ENCODE data around the gene CWC27. TPM values are rescaled to one million over a fixed set of nuclear protein-coding genes. Genes with fewer than 3 reads are reported as not detected.

CWC27 gene
- total and polyA plus RNA-seq, 9 of the 15 experiments (the other 6 are each of a cell fraction or from before 2014, with no cell fraction given) = 19.7 to 49.3 (median 38.3) TPM

DNA sequence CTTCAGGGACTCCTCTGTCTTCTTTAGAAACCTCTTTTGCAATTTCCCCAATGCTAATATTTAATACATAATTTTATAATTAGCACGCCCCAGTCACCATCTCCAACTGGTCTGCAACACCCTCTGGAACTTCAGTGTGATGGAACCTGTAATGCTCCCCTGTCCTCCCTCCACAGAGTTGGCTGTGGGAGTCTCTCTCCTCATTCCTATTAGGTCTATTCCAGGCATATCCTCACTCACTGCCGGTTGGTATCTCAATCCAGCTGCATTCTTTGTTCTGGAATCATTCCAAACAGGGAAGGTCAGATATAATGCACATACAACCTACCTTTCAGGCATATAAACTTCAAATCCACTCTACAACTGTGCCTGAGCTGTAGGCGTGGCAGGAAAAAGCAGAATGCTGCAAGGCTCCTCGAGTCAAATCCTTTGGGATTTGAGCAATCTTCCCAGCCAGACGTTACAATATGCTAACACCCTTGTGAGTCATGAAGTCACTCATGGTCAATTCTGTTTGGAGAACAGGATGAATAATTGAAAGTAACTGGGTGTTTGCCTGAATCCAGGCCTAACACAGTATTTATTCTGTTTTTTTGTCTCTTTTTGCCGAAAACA lies 293.8 kb downstream of the CWC27 start:
- 2% methylated on average over 6 of the region's 6 CpGs for WGBS (ENCODE audit: insufficient coverage, low coverage, missing lambda C conversion rate)
- H3K36me3 ChIP-seq (ENCODE audit: control insufficient read depth, insufficient read depth, low read length) = no peaks in the 10 kb centered on the region
- no peaks in the 10 kb centered on the region for H3K9me1 ChIP-seq (ENCODE audit: control insufficient read depth, insufficient read depth, low read length)
- TF ChIP-seq MCM3 (IDR thresholded peaks at IDR 0.05) (no peak), HLTF (IDR thresholded peaks at IDR 0.05) (no peak), MIER1 (IDR thresholded peaks at IDR 0.05; ENCODE audit: low read depth) (no peak), HNRNPK (IDR thresholded peaks at IDR 0.05; ENCODE audit: low read depth, low read length, poor library complexity, severe bottlenecking) (no peak), IRF2 (CRISPR knock-in tag; IDR thresholded peaks at IDR 0.05) (no peak), ADNP (tag; IDR thresholded peaks at IDR 0.05) (no peak), ZNF696 (CRISPR knock-in tag; conservative IDR thresholded peaks at IDR 0.05) (no peak), BRCA1 (IDR thresholded peaks at IDR 0.05) (no peak), BRCA1 (CRISPR knock-in tag; IDR thresholded peaks at IDR 0.05) (no peak), SAFB2 (IDR thresholded peaks at IDR 0.05; ENCODE audit: borderline replicate concordance, low read depth, low read length, severe bottlenecking) (no peak), U2AF1 (optimal IDR thresholded peaks at IDR 0.05; ENCODE audit: low read depth, low read length) (no peak)
- TF ChIP-seq, protein P1, sequence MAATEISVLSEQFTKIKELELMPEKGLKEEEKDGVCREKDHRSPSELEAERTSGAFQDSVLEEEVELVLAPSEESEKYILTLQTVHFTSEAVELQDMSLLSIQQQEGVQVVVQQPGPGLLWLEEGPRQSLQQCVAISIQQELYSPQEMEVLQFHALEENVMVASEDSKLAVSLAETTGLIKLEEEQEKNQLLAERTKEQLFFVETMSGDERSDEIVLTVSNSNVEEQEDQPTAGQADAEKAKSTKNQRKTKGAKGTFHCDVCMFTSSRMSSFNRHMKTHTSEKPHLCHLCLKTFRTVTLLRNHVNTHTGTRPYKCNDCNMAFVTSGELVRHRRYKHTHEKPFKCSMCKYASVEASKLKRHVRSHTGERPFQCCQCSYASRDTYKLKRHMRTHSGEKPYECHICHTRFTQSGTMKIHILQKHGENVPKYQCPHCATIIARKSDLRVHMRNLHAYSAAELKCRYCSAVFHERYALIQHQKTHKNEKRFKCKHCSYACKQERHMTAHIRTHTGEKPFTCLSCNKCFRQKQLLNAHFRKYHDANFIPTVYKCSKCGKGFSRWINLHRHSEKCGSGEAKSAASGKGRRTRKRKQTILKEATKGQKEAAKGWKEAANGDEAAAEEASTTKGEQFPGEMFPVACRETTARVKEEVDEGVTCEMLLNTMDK (IDR thresholded peaks at IDR 0.05; ENCODE audit: borderline replicate concordance, insufficient read depth, low read depth, low read length, poor library complexity, severe bottlenecking) = no peak
- TF ChIP-seq, protein P2, sequence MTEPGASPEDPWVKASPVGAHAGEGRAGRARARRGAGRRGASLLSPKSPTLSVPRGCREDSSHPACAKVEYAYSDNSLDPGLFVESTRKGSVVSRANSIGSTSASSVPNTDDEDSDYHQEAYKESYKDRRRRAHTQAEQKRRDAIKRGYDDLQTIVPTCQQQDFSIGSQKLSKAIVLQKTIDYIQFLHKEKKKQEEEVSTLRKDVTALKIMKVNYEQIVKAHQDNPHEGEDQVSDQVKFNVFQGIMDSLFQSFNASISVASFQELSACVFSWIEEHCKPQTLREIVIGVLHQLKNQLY (CRISPR knock-in tag; conservative IDR thresholded peaks at IDR 0.05) = no peak
- TF ChIP-seq, protein P3, sequence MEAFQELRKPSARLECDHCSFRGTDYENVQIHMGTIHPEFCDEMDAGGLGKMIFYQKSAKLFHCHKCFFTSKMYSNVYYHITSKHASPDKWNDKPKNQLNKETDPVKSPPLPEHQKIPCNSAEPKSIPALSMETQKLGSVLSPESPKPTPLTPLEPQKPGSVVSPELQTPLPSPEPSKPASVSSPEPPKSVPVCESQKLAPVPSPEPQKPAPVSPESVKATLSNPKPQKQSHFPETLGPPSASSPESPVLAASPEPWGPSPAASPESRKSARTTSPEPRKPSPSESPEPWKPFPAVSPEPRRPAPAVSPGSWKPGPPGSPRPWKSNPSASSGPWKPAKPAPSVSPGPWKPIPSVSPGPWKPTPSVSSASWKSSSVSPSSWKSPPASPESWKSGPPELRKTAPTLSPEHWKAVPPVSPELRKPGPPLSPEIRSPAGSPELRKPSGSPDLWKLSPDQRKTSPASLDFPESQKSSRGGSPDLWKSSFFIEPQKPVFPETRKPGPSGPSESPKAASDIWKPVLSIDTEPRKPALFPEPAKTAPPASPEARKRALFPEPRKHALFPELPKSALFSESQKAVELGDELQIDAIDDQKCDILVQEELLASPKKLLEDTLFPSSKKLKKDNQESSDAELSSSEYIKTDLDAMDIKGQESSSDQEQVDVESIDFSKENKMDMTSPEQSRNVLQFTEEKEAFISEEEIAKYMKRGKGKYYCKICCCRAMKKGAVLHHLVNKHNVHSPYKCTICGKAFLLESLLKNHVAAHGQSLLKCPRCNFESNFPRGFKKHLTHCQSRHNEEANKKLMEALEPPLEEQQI (IDR thresholded peaks at IDR 0.05) = no peak
- H3K27me3 ChIP-seq (ENCODE audit: control insufficient read depth in 2 of 2, insufficient read depth in 2 of 2, low read length in 2 of 2) = no peaks in the 10 kb centered on the region; a peak in 2 of 5 replicates
- no TSS peak for BruUV-seq (replicated peaks)
- intact Hi-C loops (cut with micrococcal nuclease) = no loop called here
- CTCF ChIA-PET (ENCODE audit: low intra/inter-chr PET ratio) = no interaction called here
- peak overlapping the region; percentile 45 for H2AFZ ChIP-seq (ENCODE audit: low read depth, low read length)
- DNase-seq (ENCODE audit: extremely low read depth in 1 of 4, low spot score in 3 of 4) (no peak), ATAC-seq (no peak), FAIRE-seq (peak; percentile 44)
- POLR2A ChIA-PET = no interaction called here
- no peak overlapping the region for H3K9ac ChIP-seq (ENCODE audit: insufficient read depth in 1 of 2, low read depth in 2 of 2, low read length in 2 of 2)
- no peak overlapping the region for H3K4me2 ChIP-seq (ENCODE audit: insufficient read depth, low read length)
- H3K4me1 ChIP-seq (replicated peaks in 1 of 2; ENCODE audit: control insufficient read depth in 2 of 2, insufficient read depth in 2 of 2, low read length in 2 of 2) = no peaks in the 10 kb centered on the region
- no peak overlapping the region for H3K27ac ChIP-seq (ENCODE audit: extremely low read depth, low read depth, low read length)
- H3K9me3 ChIP-seq (replicated peaks; ENCODE audit: control insufficient read depth, insufficient read depth, low read depth, low read length) = no peaks in the 10 kb centered on the region; the same call in 1 of the 2 replicates
- H4K20me1 ChIP-seq (replicated peaks; ENCODE audit: control insufficient read depth, insufficient read depth, low read length) = no peaks in the 10 kb centered on the region
- H3K4me3 ChIP-seq = no peak overlapping the region
- H3K79me2 ChIP-seq (ENCODE audit: control insufficient read depth, insufficient read depth, low read length) = no peaks in the 10 kb centered on the region
- in situ Hi-C loops (cut with MboI) = no loop called here

Measured in K562 (cell line).